SJSA1 (cell line): ENCODE data around the gene DLX4. TPM values are rescaled to one million over a fixed set of nuclear protein-coding genes. Genes with fewer than 3 reads are reported as not detected.

Experiments used
- DNase-seq, 2 experiments: peaks; one replicate each; pipeline ENCODE4 v3.0.0-alpha.2; 2015 to 2020; ENCODE audit warnings: low spot score in 2 of 2, low read depth in 1 of 2
- H3K27ac ChIP-seq: fragments of 250-450 bp; sonication (Bioruptor Pico); 2 replicates; pipeline ENCODE4 v1.5.1; 2020; ENCODE audit warnings: mild to moderate bottlenecking, moderate library complexity
- H3K27me3 ChIP-seq: fragments of 250-450 bp; sonication (Bioruptor Pico); replicated peaks from 2 replicates; pipeline ENCODE4 v1.5.1; 2020; ENCODE audit warnings: mild to moderate bottlenecking, moderate library complexity
- H3K36me3 ChIP-seq: fragments of 250-450 bp; sonication (Bioruptor Pico); 2 replicates; pipeline ENCODE4 v1.5.1; 2020; ENCODE audit warnings: mild to moderate bottlenecking
- H3K4me1 ChIP-seq: fragments of 250-450 bp; sonication (Bioruptor Pico); replicated peaks from 2 replicates; pipeline ENCODE4 v1.6.1; 2021; ENCODE audit warnings: mild to moderate bottlenecking
- H3K4me3 ChIP-seq: fragments of 250-450 bp; sonication (Bioruptor Pico); 2 replicates; pipeline ENCODE4 v1.5.1; 2020; ENCODE audit warnings: mild to moderate bottlenecking
- H3K9me3 ChIP-seq: fragments of 250-450 bp; sonication (Bioruptor Pico); replicated peaks from 2 replicates; pipeline ENCODE4 v1.5.1; 2020; ENCODE audit warnings: mild to moderate bottlenecking
- total RNA-seq: library from RNA; depleted of rRNA; stranded (reverse); fragments of >200 nt; shearing (Covaris generic); gene quantifications from 2 replicates; pipeline ENCODE4 v1.2.3, GENCODE V29; 2014; rRNA removed

The DLX4 gene
- 0.13 TPM in 1 of 2 replicates, not detected in the other for total RNA-seq

DNA sequence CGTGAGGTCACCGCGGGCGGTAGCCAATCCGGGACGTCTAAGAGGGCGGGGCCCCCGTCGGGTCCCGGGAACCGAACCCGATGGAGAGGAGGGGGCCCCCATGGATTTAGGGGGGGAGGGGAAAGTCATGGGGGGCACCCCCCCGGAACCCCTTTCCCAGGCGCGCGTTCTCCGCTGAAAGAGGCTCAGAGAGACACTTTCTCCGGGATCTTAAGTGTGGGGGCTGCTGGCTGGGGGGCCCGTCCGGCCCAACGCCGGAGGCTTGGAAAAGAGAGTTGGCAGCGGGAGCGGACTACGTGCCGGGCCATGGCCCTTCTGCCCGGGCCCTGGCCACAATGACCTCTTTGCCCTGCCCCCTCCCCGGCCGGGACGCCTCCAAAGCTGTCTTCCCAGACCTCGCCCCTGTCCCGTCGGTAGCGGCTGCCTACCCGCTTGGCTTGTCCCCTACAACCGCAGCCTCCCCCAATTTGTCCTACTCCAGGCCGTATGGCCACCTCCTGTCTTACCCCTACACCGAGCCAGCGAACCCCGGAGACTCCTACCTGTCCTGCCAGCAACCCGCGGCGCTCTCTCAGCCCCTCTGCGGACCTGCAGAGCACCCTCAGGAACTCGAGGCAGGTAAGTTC, at the start of gene DLX4:
Gene DLX4 (plus strand): TSS at position 57 of the 626 bp plus-strand sequence. CDS start 279 bp downstream, at position 336.
- Histone ChIP-seq H3K27ac (no peak within 1 kb of the TSS), H3K4me1 (peaks cover 21% of the 10 kb centered on the region), H3K36me3 (no peaks in the 10 kb centered on the region), H3K9me3 (peaks cover 4% of the 10 kb centered on the region), H3K4me3 (peak within 1 kb of the TSS; percentile 34), H3K27me3 (peaks cover 98% of the 10 kb centered on the region)
- no peak for DNase-seq

- Histone ChIP-seq H3K36me3 (no peaks in the 10 kb centered on the region), H3K4me3 (no peak overlapping the region), H3K4me1 (no peaks in the 10 kb centered on the region), H3K9me3 (peaks cover 2% of the 10 kb centered on the region; the same call in 1 of the 2 replicates), H3K27ac (no peak overlapping the region), H3K27me3 (peaks cover 82% of the 10 kb centered on the region)
- DNase-seq, result no peak
These were observed 48.8 kb upstream of the DLX4 start for GRCh38 chr17:49920030-49920769.

GRCh38 chr17:49922095-49922494, 46.9 kb upstream of the DLX4 start:
- peaks cover 74% of the 10 kb centered on the region for H3K27me3 ChIP-seq

DNA sequence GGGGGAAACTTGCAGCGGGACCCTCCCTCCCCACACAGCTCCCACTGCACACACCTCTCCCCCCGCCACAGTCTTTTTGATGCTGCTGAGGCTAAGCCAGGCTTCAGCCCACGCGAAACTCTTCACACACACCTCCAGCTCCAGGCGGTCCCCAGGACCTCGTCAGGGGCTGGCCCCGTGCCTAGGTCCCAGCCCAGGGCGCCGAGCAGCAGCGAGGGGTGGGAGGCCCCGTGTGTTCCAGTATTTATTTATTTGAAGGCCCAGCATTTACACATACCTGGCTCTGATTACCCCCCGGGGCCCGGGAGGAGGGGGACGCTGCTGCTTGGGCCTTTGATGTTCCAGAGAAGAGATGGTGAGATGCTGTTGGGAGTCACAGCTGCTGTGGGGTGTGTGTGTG, 44.9 kb upstream of the DLX4 start:
- Histone ChIP-seq H3K9me3 (peaks cover 2% of the 10 kb centered on the region; the same call in 1 of the 2 replicates), H3K36me3 (no peaks in the 10 kb centered on the region), H3K27ac (no peak overlapping the region), H3K4me3 (no peak overlapping the region), H3K27me3 (peaks cover 75% of the 10 kb centered on the region), H3K4me1 (peaks cover 4% of the 10 kb centered on the region)
- DNase-seq, result no peak

More at GRCh38 chr17:49922095-49922494, 46.9 kb upstream of the DLX4 start:
- H3K4me1 ChIP-seq, result no peaks in the 10 kb centered on the region
- no peak for DNase-seq
- peaks cover 2% of the 10 kb centered on the region; the same call in 1 of the 2 replicates for H3K9me3 ChIP-seq
- no peak overlapping the region for H3K4me3 ChIP-seq
- no peaks in the 10 kb centered on the region for H3K36me3 ChIP-seq
- no peak overlapping the region for H3K27ac ChIP-seq

DNA sequence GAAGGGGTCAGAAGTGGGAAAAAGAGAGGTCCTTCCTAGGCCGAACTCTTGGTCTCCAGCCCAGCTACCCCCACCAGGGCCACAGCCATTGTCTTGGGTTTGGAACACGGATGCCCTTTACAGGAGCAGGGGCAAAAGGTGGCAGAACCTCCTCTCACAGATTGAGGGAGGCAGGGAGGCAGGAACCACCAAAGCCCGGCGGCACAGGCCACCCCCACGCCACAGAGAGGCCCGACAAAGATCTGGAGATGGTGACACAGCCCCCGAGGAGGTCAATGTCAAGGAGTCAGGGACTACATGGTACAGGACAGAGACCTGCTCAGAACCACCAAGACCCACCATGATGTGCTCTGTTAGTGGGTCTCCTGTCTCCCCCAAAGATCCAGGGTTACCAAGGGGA, 44.4 kb upstream of the DLX4 start:
- H3K27me3 ChIP-seq, result peaks cover 73% of the 10 kb centered on the region
- no peaks in the 10 kb centered on the region for H3K36me3 ChIP-seq
- DNase-seq, result no peak
- peaks cover 5% of the 10 kb centered on the region for H3K4me1 ChIP-seq
- H3K27ac ChIP-seq, result no peak overlapping the region
- no peak overlapping the region for H3K4me3 ChIP-seq
- H3K9me3 ChIP-seq, result peaks cover 2% of the 10 kb centered on the region; the same call in 1 of the 2 replicates

GRCh38 chr17:49925921-49926320, 43.1 kb upstream of the DLX4 start:
- Histone ChIP-seq H3K4me3 (no peak overlapping the region), H3K27me3 (peaks cover 74% of the 10 kb centered on the region), H3K4me1 (peaks cover 5% of the 10 kb centered on the region), H3K27ac (no peak overlapping the region), H3K9me3 (peaks cover 2% of the 10 kb centered on the region; the same call in 1 of the 2 replicates), H3K36me3 (no peaks in the 10 kb centered on the region)
- DNase-seq, result no peak

- H3K4me3 ChIP-seq, result no peak overlapping the region
- H3K9me3 ChIP-seq, result peaks cover 2% of the 10 kb centered on the region; the same call in 1 of the 2 replicates
- H3K27ac ChIP-seq, result no peak overlapping the region
- H3K36me3 ChIP-seq, result no peaks in the 10 kb centered on the region
- peaks cover 74% of the 10 kb centered on the region for H3K27me3 ChIP-seq
- no peak for DNase-seq
- H3K4me1 ChIP-seq, result peaks cover 5% of the 10 kb centered on the region
These were observed 42.1 kb upstream of the DLX4 start for GRCh38 chr17:49926886-49927285.

- Histone ChIP-seq H3K36me3 (no peaks in the 10 kb centered on the region), H3K9me3 (0 out of 2 replicates have a peak, but pooled peaks cover 2% of the 10 kb centered on the region), H3K27me3 (peaks cover 75% of the 10 kb centered on the region), H3K27ac (no peak overlapping the region), H3K4me3 (no peak overlapping the region), H3K4me1 (peaks cover 5% of the 10 kb centered on the region)
- no peak for DNase-seq
These were observed 40.7 kb upstream of the DLX4 start for GRCh38 chr17:49928126-49928800.

DNA sequence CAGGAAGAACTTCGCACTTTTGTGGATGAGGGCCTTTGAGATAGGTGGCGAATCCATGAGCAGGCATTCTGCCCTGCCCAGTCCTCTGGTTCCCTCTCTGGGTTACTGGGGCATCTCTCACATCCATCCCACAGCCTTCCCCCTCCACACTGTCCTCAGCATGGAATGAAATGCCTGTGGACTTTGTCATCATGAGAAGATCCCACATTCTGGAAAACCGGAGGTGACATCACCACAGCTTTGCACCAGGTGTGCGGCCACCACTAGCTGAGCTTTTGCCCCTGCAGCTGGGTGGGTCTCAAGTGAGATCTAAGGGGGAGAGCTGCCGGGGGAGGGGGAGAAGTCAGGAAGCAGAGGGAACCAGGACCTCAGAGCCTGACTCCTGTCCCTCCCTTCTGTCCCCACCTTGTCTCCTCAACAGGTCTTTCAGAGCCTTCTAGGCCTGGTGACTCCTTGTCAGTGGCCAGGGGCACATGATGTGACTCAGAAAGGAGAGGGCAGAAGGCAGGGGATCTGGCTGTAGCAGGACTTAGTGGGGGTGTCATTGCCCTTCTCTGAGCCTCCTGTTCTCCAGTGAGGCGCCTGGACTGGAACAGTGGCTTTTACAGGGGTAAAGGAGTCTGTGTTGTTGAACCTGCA, 40.0 kb upstream of the DLX4 start:
- H3K27me3 ChIP-seq, result peaks cover 74% of the 10 kb centered on the region
- no peak overlapping the region for H3K4me3 ChIP-seq
- H3K9me3 ChIP-seq, result 0 out of 2 replicates have a peak, but pooled peaks cover 2% of the 10 kb centered on the region
- H3K27ac ChIP-seq, result no peak overlapping the region
- H3K36me3 ChIP-seq, result no peaks in the 10 kb centered on the region
- DNase-seq, result no peak
- H3K4me1 ChIP-seq, result peaks cover 5% of the 10 kb centered on the region

DNA sequence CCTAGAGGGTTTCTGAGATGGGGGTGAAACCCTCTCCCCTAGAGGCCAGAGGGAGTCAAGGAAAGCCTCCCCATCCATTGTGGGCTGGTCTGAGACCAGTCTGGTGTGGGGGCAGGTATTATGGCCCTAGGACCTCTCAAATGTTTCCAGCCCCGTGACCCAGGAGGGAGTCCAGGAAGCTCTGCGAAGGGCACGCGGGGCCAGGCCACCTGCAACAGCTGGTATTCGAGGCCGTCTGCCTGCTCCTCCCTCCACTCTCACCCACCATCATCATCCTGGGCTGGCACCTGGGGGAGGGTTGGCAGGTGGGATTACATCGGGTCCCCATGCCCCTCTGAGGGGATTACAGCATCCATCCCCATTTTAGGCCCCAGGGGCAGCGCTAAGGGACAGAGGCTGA, 38.1 kb upstream of the DLX4 start:
- Histone ChIP-seq H3K4me3 (no peak overlapping the region), H3K27me3 (peaks cover 73% of the 10 kb centered on the region), H3K27ac (no peak overlapping the region), H3K36me3 (no peaks in the 10 kb centered on the region), H3K4me1 (peaks cover 5% of the 10 kb centered on the region), H3K9me3 (no peaks in the 10 kb centered on the region)
- DNase-seq, result no peak

GRCh38 chr17:49931416-49932137, 37.4 kb upstream of the DLX4 start:
- Histone ChIP-seq H3K36me3 (no peaks in the 10 kb centered on the region), H3K4me3 (no peak overlapping the region), H3K27me3 (peaks cover 75% of the 10 kb centered on the region), H3K4me1 (peaks cover 5% of the 10 kb centered on the region), H3K27ac (no peak overlapping the region), H3K9me3 (no peaks in the 10 kb centered on the region)
- no peak for DNase-seq

GRCh38 chr17:49932138-49932723, 36.8 kb upstream of the DLX4 start:
- H3K27me3 ChIP-seq, result peaks cover 81% of the 10 kb centered on the region
- H3K4me1 ChIP-seq, result peaks cover 5% of the 10 kb centered on the region
- H3K9me3 ChIP-seq, result no peaks in the 10 kb centered on the region
- no peak overlapping the region for H3K4me3 ChIP-seq
- H3K36me3 ChIP-seq, result no peaks in the 10 kb centered on the region
- no peak overlapping the region for H3K27ac ChIP-seq
- DNase-seq, result no peak

- H3K36me3 ChIP-seq, result no peaks in the 10 kb centered on the region
- no peaks in the 10 kb centered on the region for H3K9me3 ChIP-seq
- no peak overlapping the region for H3K27ac ChIP-seq
- peaks cover 82% of the 10 kb centered on the region for H3K27me3 ChIP-seq
- H3K4me1 ChIP-seq, result peaks cover 5% of the 10 kb centered on the region
- H3K4me3 ChIP-seq, result no peak overlapping the region
- no peak for DNase-seq
These were observed 36.1 kb upstream of the DLX4 start for GRCh38 chr17:49932901-49933300.
